GM19099 (cell line): Measurements from ENCODE around the gene CREB5.

Source experiments
- POLR2A ChIP-seq: IDR thresholded peaks from 3 replicates; pipeline ENCODE4 v1.6.1; 2011; ENCODE audit warnings: low read depth; ENCODE audit not compliant: insufficient read length; ENCODE audit errors: extremely low read depth

CREB5 gene

DNA sequence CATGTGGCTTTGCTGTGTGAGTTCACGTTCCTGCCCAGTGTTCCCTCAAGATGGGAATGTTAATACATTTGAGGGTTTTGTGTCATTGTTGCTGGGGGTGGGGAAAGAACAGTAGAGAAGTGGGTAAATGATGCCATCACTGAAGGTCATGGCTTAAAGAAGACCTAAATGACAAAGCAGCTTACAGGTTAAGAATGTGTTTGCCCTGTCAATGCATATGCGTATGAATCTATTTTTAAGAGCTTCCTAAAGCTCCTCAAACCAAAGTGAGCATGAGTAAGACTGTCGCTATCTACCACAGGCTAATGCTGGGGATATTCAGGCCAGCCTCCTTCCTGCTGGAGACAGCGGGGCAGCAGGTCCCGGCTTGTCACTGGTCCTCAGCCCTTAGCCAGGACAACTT is 162.9 kb downstream of the CREB5 start:
- no peak for TF ChIP-seq POLR2A

- TF ChIP-seq POLR2A, result no peak
Observed at GRCh38 chr7:28576656-28577055, 164.3 kb downstream of the CREB5 start.

GRCh38 chr7:28579571-28579970 is 167.3 kb downstream of the CREB5 start:
- no peak for TF ChIP-seq POLR2A

- no peak for TF ChIP-seq POLR2A
Observed at GRCh38 chr7:28580665-28581064, 168.3 kb downstream of the CREB5 start.

DNA sequence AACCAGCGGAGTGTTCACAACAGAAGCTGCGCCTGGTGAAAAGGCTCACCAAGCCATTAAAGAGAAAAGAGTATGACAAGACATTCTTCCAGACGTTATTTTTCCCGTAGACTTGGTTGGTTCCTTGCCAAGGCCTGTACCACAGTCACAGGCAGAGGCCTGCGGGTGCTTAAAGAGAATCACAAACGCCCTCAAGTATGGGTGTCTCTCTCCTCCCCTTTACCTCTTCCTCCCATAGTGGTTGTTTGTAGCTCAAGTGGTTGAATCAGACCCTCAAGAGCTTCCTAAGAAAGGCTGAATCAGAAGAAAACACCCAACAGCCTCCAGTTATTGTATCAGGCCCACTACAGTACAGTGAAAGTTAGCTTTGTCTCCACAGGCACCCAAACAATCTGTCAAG is 169.0 kb downstream of the CREB5 start:
- no peak for TF ChIP-seq POLR2A

DNA sequence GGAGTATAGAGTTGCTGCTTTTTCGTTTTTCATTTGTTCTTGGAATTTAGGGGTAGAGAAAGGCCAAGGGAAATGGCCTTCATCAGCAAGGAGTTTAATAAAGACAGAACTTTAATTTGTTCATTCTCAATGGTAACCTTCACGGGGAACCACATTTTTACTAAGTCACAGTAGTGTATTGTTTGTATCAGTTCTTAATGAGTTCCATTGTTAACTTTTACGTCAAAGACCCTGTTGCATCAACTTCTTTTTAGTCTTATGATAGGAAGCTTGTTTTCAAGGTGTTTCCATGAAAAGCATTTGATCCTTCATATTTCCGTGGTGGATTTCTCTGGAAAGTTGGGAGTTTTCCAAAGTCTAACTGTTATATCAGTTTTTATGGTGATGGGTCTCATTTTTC is 169.9 kb downstream of the CREB5 start:
- no peak for TF ChIP-seq POLR2A

- no peak for TF ChIP-seq POLR2A
Observed at GRCh38 chr7:28584235-28584634, 171.9 kb downstream of the CREB5 start.

DNA sequence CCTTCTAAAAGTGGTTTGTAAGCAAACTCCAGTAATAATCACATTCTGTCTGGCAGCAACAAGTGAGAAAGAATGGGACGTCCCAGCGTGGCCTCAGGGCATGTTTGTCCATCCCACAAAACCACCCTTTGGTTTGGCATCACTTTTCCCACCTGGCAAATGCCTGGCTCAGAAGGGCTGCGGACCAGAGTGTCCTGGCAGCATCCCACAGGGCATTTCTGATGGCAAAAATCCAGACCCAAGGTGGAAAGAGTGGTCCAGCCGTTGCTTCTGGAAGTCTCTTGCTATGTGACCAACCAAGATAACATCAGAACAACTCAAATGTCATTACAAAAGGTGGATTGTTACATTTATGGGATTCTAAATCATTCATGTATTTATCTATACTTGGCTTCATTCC is 174.4 kb downstream of the CREB5 start:
- TF ChIP-seq POLR2A, result no peak

- no peak for TF ChIP-seq POLR2A
Observed at GRCh38 chr7:28587211-28587610, 174.9 kb downstream of the CREB5 start.

DNA sequence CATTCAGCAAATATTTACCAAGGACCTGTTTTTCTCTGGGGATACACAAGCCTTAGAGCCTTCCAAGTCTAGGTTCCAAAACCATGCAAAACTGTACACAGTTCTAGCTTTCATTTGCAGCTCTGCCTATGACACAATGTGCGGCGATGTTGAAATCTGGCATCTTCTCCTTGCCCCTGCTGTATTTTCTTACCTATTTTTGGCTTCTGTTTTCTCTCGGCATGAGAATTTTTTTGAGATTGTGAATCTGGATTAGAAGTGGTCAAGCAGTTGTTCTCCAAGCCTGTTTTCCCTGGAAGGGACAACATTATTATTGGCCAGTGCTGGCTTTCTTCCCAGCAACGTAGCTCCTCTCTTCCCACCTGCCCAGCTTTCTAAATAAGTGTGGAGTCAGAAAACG is 176.3 kb downstream of the CREB5 start:
- no peak for TF ChIP-seq POLR2A

DNA sequence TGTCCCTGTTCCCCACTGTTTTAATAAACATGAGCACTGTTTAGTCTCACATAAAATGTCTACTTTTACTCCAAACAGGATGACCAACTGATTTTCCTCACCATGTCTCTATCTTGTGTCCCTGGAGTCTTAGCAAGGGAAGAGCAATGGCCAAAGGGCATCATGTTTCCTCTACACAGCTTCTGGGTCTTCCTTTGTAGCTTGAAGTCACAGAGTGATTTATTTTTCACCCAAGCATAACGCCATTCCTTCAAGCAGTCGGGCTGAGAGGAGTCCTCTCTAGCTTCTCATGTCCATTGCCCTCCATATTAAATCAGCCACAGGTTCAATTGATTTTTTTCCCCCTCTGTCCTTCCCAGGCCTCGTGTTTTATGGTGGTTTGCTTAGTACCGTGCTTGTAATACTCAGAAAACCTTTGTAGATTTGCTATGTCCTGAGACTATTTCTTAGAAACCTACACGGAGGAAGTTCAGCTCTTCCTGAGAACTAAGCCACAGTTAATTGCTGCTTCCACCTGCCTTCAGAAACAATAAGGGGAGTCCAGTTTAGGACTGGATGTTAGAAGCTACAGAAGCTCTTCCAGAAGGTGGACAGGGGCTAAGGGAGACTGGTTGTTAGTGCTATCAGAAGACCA is 178.8 kb downstream of the CREB5 start:
- TF ChIP-seq POLR2A, result no peak

- no peak for TF ChIP-seq POLR2A
Observed at GRCh38 chr7:28591725-28592349, 179.5 kb downstream of the CREB5 start.

GRCh38 chr7:28592861-28593260 is 180.5 kb downstream of the CREB5 start:
- TF ChIP-seq POLR2A, result no peak

- no peak for TF ChIP-seq POLR2A
Observed at GRCh38 chr7:28595076-28595475, 182.8 kb downstream of the CREB5 start.

GRCh38 chr7:28595801-28596200 is 183.5 kb downstream of the CREB5 start:
- TF ChIP-seq POLR2A, result no peak

- TF ChIP-seq POLR2A, result no peak
Observed at GRCh38 chr7:28596245-28596935, 184.1 kb downstream of the CREB5 start.
